ENCODE measurements around the gene BBS9.

Gene BBS9

DNA sequence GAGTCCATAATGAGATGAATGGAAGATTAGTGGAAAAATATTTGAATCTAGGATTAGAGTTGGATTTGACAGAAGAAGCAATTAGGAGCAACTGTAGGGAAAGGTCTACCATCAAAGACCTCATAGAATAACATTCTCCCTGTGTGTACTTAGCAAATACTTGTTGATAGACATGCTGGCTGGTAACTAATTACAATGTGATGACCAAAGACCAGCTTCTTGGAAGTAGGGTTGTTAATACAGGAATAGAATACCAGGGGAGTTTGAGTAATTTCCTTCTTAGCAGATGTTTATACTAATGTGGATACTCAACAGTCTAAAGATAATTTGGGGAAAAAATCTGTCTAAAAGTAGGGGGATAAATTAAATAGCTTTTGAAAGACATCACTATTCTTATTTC, 418.5 kb downstream of the BBS9 start:
- no peak for DNase-seq (ENCODE audit: low read depth, low spot score)

GRCh38 chr7:33550363-33550762, 421.0 kb downstream of the BBS9 start:
- DNase-seq (ENCODE audit: low read depth, low spot score) = no peak

GRCh38 chr7:33550979-33551378, 421.6 kb downstream of the BBS9 start:
- no peak for DNase-seq (ENCODE audit: low read depth, low spot score)

GRCh38 chr7:33554046-33554445, 424.7 kb downstream of the BBS9 start:
- no peak for DNase-seq (ENCODE audit: low read depth, low spot score)

DNA sequence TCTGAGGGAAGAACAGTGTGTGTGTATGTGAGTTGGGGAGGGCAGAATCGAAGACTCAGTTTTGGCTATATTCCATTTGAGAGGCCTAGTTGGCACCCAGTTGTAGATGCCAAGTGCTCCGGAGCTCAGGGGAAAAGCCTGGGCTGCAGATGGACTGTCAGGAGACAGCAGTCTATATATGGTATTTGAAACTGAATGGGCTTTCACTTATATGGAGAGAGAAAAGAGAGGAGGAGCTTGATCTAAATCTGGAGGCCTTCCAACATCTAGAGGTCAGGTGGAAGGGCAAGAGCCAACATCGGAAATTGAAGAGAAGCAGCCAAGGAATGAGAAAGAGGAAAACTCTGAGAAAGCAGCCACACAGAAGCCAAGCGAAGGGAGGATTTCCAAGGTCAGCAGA, 425.2 kb downstream of the BBS9 start:
- DNase-seq (ENCODE audit: low read depth, low spot score) = no peak

- DNase-seq (ENCODE audit: low read depth, low spot score) = no peak
These were observed 427.1 kb downstream of the BBS9 start for GRCh38 chr7:33556472-33556871.

DNA sequence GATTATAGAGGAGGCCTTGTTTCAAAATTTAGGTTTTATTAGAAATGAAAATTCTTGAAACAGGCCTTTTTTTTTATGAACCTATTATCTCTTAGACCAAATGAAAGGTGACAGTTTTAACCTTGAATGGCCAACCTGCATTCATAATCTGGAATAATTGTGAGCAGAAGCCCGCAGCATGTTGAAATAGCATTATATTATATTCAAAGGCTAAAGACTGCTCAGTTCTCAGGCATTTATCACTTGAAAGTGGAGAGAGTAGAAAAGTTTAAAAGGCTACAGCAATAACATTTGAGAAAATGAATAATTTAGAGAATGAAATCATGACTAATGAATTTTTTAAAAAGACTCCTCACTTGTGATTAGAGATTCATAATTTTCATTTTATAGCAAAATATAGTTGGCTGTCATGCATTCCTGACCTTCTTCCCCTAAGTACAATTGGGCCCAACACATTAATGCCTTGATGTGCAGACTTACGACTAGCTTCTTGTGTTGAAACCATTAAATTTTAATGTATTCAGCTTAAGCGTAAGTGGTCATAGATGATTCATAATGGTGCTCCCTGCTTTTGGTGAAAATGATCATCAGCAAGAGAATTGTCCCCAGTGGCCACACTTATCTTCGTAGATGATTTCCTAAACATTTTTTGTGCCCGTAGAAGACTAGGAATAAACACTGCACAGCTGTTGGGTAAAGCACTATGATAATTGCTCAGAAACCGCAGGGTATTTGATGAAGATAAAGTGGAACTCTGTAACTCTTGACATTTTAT, 429.4 kb downstream of the BBS9 start:
- DNase-seq (ENCODE audit: low read depth, low spot score) = no peak

DNA sequence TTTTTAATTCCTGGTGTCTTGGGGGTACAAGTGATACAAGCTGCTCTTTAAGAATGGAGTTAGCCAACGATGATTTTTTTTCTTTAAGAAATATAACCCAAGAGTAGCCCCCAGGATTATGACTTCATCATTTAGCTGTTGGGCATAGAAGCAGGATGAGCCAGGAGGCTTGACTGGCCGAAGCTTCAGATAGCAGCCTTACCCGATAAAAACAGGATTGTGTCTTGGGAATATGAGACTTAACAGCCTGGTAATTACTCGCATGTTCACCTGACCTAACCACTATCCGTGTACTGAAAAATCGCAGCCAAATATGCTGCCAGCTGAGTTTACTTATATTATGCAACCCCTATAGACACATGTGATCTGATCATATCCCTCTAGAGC, 430.0 kb downstream of the BBS9 start:
- no peak for DNase-seq (ENCODE audit: low read depth, low spot score)

DNA sequence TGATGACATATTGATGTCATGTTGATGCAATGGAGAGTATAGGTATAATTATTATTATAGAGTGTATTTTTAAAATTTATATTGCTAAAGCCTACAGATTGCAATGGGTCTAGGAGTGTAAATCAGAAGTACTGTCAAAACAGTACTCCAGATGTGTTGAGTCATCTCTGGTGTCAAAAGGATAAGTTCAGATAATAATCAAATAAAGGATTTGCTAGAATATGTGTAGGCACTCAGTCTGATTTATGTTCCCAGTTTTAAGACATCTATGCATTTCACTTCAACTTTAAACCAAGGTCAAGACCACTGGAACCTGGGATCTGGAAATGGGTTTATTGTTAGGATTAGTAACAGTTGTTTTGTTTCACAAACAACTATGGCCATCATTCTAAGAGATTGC, 433.6 kb downstream of the BBS9 start:
- no peak for DNase-seq (ENCODE audit: low read depth, low spot score)

GRCh38 chr7:33563651-33564050, 434.3 kb downstream of the BBS9 start:
- no peak for DNase-seq (ENCODE audit: low read depth, low spot score)

DNA sequence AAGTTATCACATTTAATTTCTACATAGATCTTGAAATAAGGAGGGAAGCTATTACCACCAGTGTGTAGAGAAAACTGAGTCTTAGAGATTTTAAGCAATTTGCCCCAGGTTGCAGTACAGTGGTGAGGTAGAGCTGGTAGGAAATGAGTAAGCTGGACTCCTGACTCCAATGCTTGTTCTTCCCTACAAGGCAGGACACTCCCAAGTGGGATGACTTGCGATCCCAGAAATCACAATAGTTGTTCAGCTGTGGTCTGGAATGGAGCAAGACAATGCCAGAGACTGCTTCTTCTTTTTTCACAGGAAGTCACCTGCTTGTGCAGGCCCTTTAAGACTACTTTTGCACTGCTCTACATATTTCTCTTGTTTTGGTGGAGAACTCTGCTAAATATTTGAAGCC, 448.8 kb downstream of the BBS9 start:
- no peak for DNase-seq (ENCODE audit: low read depth, low spot score)

GRCh38 chr7:33578881-33579672, 449.7 kb downstream of the BBS9 start:
- no peak for DNase-seq (ENCODE audit: low read depth, low spot score)

GRCh38 chr7:33579673-33579960, 450.3 kb downstream of the BBS9 start:
- DNase-seq (ENCODE audit: low read depth, low spot score) = no peak

DNA sequence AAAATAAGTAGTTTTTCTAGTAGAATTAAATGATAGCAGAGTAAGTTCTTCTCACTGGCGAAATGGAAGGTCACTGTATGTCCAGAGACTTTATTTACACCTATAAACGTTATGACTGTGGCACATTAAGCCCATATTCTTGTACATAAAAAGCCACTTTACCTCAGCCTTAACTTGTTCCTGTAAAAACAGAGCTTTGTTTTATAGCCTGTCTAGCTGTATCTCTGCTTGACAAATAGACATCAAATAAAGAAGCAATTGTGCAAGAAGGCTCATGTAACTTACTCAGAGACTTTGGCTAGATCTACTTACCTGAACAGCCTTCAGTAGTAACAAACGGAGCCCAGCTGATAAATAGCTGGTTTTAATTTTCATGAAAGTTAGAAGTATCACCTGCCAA, 451.9 kb downstream of the BBS9 start:
- no peak for DNase-seq (ENCODE audit: low read depth, low spot score)

GRCh38 chr7:33582104-33582503, 452.7 kb downstream of the BBS9 start:
- no peak for DNase-seq (ENCODE audit: low read depth, low spot score)

DNA sequence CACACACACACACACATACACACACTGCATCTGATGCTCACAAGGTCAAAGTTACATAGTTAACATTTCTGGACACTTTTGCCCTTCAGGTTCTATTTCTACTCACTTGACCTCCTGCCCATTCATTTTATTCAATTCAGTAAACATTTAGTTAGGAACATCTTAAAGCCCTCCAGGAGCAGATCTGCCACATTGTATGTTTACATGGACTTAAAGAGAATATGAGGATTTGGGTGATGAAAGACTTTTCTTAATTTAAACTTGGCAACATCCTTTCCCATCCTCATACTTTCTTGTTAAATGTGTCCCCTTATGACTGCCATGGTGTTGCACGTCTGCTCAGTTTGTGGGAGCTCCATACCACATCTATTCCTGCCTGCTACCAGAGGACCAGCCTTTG, 453.2 kb downstream of the BBS9 start:
- DNase-seq (ENCODE audit: low read depth, low spot score) = no peak

GRCh38 chr7:33589911-33590310, 460.5 kb downstream of the BBS9 start:
- DNase-seq (ENCODE audit: low read depth, low spot score) = no peak

DNA sequence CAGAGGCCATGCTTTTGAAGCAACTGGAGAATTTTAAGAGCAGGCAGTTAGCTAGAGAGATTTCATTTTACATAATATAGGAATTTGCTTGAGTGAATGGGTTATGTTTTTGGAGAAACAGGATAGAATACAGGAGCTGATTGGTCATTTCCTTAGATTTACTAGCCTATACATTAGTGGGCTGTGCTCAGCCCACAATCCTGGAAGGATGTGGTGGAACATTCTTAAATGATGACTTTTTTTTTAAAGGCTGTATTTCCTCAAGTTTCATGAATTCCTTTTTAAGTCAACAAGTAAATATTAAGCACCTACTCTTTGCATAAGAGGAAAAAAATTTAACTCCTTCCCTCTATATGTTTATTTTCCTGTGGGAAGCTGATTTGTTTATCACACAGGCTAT, 461.6 kb downstream of the BBS9 start:
- DNase-seq (ENCODE audit: low read depth, low spot score) = no peak

DNA sequence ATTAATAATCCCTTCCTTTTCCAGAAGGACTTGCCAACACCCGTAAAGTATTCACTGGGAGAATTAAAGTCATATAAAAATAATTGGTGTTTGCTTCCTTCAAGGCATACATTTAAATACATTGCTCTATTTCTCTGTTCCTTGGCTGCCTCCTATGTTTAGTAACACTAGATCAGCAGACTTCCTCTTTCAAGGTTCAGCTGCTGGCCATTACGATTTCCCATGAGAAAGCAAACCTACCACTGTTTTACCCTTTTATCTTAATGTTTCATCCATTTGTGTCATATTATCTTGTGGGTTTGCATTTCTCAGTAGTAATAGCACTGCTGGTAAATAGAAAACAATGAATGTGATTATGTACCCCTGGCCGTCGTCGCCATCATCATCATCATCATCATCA, 462.1 kb downstream of the BBS9 start:
- no peak for DNase-seq (ENCODE audit: low read depth, low spot score)

- no peak for DNase-seq (ENCODE audit: low read depth, low spot score)
These were observed 463.4 kb downstream of the BBS9 start for GRCh38 chr7:33592718-33593117.

- no peak for DNase-seq (ENCODE audit: low read depth, low spot score)
These were observed 464.2 kb downstream of the BBS9 start for GRCh38 chr7:33593611-33594010.

- no peak for DNase-seq (ENCODE audit: low read depth, low spot score)
These were observed 467.3 kb downstream of the BBS9 start for GRCh38 chr7:33596686-33597085.

DNA sequence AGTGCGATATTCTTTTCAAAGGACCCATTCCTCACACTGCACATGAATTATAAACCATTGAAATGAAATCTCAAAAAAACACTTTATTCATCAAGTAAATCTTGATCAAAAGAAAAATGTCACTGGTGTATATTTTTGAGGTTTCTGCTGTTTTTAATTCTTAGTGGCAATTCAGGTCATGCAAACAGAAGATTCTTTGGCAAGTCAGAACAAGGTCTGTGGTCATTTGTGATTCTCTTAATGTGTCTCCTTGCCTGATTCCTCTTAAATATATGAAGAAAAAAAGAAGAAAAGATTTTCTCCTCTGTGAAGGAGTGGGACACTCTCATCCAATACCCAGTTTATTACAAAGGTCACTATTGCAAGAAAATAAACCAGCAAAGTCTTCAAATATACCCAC, 467.8 kb downstream of the BBS9 start:
- no peak for DNase-seq (ENCODE audit: low read depth, low spot score)

DNA sequence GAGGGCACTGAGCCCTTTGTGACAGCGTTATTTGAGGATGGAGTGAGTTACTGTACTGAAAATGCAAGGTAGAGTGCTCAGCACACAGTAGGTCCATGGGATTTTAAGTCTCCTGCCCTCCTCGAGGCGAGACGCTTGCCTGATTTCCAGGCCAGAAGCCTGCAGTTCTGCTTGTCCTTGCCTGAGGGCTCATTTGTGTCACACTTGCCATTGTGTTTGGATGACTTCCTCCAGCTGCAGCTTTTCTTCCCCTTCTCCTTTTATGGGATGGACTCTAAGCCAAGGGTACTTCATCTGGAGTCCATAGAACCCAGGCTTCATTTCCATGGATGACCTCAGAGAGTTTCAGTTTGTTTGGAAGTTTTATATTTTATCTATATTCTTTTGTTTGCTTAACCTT, 471.7 kb downstream of the BBS9 start:
- DNase-seq (ENCODE audit: low read depth, low spot score) = no peak
